Erythroblast (primary cell): Measurements from ENCODE around the gene IRS2.

Source experiments
- GATA1 ChIP-seq: IDR thresholded peaks from 2 replicates; pipeline ENCODE4 v1.6.1; 2011; ENCODE audit warnings: low read depth, mild to moderate bottlenecking, control low read depth, low read length, moderate library complexity
- POLR2A ChIP-seq: IDR thresholded peaks from 2 replicates; pipeline ENCODE4 v1.6.1; 2011; ENCODE audit warnings: mild to moderate bottlenecking, low read length

DNA sequence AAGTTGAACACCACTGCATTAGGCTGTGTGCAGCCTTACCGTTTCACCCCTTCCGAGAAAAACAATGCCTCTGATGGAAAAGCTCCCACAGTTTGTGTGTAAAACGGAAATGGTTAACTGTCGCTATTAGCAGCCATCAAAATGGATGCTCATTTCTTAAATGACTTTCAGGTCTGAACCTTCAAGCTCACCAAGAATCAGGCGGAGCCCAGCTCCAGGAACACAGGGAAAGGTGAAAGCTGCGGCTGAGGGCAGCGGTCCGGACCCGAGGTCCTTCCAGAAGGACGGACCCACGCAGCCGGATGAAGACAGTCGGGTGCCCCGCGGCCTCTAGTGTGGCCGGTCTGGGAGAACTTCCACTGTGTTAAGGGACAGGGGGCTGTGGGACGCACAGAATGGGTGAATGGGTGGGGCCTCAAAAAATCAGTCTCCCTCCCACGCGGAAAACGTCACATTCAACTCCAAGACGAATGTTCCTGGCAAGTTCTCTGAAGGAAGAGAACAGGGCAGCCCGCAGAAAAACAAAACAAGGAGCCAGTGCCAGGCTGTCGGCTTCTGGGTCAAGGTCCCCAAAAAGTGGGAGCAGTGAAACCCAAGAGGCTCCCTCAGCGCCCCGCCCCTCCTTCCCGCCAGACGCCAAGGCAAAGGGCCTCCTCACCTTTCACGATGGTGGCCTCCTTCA lies 4.9 kb downstream of the IRS2 start:
- TF ChIP-seq POLR2A (no peak), GATA1 (no peak)
